Peyer's patch (tissue), 4 donors: ENCODE data around the gene AHDC1.

Experiments used
- POLR2A ChIP-seq, 2 donors: fragments of 450-650 bp; IDR thresholded peaks; one replicate each; pipeline ENCODE4 v1.5.1; 2017; ENCODE audit warnings: antibody characterized with exemption in 2 of 2, mild to moderate bottlenecking in 2 of 2, moderate library complexity in 2 of 2
- TF ChIP-seq, protein P1 (sequence below), 6 experiments: fragments of 450-650 bp in 4 of 6; fragments of 200-600 bp in 2 of 6; sonication (generic) in 1 of 6; IDR thresholded peaks; one replicate each; pipeline ENCODE4 v1.5.1; 2017 to 2019; ENCODE audit warnings: antibody characterized with exemption in 6 of 6, mild to moderate bottlenecking in 3 of 6, moderate library complexity in 1 of 6

DNA sequence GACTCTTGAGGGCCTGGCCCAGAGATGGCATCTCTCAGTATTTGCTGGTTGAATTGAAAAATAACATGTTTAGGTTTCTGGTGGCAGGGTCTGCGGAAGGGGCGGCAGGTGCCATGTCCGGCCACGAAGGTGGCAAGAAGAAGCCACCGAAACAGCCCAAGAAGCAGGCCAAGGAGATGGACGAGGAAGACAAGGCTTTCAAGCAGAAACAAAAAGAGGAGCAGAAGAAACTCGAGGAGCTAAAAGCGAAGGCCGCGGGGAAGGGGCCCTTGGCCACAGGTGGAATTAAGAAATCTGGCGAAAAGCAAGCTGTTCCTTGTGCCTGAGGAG is 45.3 kb upstream of the AHDC1 start:
- TF ChIP-seq, protein P1, sequence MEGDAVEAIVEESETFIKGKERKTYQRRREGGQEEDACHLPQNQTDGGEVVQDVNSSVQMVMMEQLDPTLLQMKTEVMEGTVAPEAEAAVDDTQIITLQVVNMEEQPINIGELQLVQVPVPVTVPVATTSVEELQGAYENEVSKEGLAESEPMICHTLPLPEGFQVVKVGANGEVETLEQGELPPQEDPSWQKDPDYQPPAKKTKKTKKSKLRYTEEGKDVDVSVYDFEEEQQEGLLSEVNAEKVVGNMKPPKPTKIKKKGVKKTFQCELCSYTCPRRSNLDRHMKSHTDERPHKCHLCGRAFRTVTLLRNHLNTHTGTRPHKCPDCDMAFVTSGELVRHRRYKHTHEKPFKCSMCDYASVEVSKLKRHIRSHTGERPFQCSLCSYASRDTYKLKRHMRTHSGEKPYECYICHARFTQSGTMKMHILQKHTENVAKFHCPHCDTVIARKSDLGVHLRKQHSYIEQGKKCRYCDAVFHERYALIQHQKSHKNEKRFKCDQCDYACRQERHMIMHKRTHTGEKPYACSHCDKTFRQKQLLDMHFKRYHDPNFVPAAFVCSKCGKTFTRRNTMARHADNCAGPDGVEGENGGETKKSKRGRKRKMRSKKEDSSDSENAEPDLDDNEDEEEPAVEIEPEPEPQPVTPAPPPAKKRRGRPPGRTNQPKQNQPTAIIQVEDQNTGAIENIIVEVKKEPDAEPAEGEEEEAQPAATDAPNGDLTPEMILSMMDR (IDR thresholded peaks at IDR 0.05) = no peak
- no peak for TF ChIP-seq POLR2A (IDR thresholded peaks at IDR 0.05)
